ENCODE data around the gene EPB42.
A peak's percentile ranks its signal among the peaks of the same experiment; 100 is the strongest.

The EPB42 gene

DNA sequence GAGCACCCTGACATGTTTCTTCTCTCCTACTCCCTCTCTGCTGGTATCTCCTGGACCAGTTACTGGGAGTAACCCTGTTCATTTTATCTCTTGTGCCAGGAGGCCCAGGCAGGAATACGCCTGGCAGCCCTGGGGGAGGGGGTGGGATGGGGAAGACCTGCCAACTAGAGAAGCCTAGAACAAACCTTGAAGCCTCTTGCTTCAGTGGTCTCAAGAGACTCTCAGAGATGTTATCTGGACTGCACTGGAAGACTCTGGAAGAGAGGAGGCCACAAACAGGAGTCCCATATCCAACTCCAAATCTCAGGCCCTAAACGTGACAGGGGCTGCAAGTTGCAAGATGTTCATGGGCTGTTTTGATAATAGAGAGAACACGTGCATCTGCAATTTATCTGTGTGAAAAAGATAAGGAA is at the start of gene EPB42:
Gene EPB42 (minus strand): TSS at position 28 of the 413 bp plus-strand sequence. CDS start 193 bp downstream, outside the sequence.
- Mint-ChIP-seq H3K4me1 (ENCODE audit: low read depth) (no peaks in the 10 kb centered on the region), H3K27ac (no peak within 1 kb of the TSS), H3K36me3 (ENCODE audit: low read depth) (no peaks in the 10 kb centered on the region), H3K27me3 (peaks cover 7% of the 10 kb centered on the region), H3K4me3 (no peak within 1 kb of the TSS), H3K9me3 (peaks cover 8% of the 10 kb centered on the region)
- intact Hi-C loops (cut with micrococcal nuclease): no loop called here

DNA sequence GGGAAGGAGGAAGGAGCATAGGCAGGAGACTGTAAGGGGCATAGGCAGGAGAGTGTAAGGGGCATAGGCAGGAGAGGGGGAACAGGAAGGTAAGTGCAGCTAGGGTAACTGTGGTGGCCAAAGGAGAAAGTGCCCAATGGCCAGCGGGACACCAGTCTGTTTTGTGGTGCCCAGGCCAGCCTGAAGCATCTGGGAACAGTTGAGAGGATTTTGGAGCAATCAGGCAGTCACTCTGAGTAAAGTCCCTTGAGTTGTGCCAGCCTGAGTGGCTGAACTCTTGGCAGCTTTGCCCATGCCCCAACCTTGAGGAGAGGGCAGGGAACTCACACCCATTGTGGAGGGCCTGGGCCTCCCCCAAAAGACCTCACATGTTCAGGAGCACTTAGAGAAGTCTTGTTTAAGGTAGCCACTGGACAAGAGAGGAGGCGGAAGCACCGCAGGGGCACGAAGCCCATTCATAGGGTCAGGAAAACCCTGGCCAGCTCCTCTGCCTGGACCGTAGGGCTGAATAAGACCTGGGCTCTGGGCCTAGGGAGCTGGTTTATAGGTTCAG is 49.4 kb upstream of the EPB42 start:
- no peak overlapping the region for H3K4me3 Mint-ChIP-seq
- no peaks in the 10 kb centered on the region for H3K9me3 Mint-ChIP-seq
- intact Hi-C loops (cut with micrococcal nuclease): no loop called here
- H3K4me1 Mint-ChIP-seq (ENCODE audit: low read depth): peaks cover 12% of the 10 kb centered on the region
- H3K36me3 Mint-ChIP-seq (ENCODE audit: low read depth): no peaks in the 10 kb centered on the region
- peaks cover 28% of the 10 kb centered on the region for H3K27me3 Mint-ChIP-seq
- H3K27ac Mint-ChIP-seq: no peak overlapping the region

DNA sequence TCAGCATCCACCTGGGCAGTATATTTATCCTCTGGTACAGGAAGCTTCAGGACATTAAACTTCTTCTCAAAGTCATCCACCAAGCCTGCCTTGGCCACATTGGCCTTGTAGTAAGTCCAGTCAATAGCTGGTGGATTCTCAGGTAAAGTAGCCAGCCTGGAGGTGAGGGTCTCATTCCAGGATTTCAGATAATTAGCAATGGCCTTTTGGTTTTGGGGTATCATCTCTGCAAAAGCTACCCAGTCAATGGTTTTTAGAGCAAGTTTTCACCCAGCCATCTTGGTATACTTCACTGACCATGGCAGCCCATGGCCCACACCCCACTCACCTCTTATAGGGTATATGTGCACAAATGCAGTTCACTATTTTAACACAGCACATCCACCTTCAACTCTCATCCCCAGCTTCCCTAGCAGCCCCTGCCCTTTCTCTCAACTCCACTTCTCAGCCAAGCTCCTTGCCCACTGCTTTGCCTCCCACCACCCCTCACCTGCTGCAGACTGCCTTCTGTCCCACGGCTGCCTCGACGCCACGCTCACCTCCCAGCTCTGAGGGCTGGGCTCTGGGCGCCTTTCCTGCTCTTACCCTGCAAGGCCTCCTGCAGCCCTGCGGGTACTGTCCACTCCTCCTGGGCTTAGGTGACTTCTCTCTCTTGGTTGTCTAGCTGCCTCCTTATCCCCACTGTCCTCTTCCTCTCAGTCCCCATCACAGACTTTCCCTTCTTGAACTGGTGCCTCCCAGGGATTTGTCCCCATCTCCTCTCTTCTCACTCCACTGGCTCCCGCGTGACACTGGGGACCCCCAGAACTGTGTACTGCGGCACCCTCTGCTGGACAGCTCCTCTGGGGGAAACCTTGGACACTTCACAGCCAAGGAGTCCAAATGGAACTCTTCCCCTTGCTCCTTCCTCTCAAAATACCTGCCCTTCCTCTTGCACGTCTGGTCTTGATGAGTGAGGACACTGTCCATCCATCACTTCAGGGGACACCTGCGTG is 47.6 kb upstream of the EPB42 start:
- Mint-ChIP-seq H3K4me1 (ENCODE audit: low read depth) (peaks cover 12% of the 10 kb centered on the region), H3K9me3 (no peaks in the 10 kb centered on the region), H3K27ac (no peak overlapping the region), H3K27me3 (peaks cover 29% of the 10 kb centered on the region), H3K36me3 (ENCODE audit: low read depth) (no peaks in the 10 kb centered on the region), H3K4me3 (no peak overlapping the region)
- intact Hi-C loops (cut with micrococcal nuclease): loop anchor here (5.0 kb wide), 1 partner anchor 41 kb away; no protein-coding TSS in a partner anchor

DNA sequence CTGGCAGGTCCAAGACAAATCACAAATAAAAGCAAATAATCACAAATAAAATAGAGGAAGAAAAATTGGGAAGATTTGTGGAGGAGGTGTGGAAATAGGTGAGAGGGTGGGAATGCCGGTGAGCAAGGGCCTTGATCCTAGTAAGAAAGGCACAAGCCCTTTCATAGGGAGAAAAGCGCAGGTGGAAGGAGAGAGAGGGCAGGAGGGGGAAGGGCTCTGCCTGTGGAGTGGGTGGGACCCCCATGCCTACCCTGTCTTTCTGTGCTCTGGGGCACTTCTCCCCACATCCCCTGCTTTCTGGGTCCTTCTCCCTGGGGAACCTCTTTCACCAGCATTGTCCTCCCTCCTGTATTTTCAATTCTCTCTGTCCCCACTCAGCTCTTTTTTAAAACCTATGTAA is 46.6 kb upstream of the EPB42 start:
- H3K4me1 Mint-ChIP-seq (ENCODE audit: low read depth): peaks cover 12% of the 10 kb centered on the region
- H3K36me3 Mint-ChIP-seq (ENCODE audit: low read depth): no peaks in the 10 kb centered on the region
- no peaks in the 10 kb centered on the region for H3K9me3 Mint-ChIP-seq
- H3K27me3 Mint-ChIP-seq: peaks cover 31% of the 10 kb centered on the region
- intact Hi-C loops (cut with micrococcal nuclease): loop anchor here (5.0 kb wide), 1 partner anchor 40 kb away; no protein-coding TSS in a partner anchor
- H3K4me3 Mint-ChIP-seq: no peak overlapping the region
- H3K27ac Mint-ChIP-seq: no peak overlapping the region

DNA sequence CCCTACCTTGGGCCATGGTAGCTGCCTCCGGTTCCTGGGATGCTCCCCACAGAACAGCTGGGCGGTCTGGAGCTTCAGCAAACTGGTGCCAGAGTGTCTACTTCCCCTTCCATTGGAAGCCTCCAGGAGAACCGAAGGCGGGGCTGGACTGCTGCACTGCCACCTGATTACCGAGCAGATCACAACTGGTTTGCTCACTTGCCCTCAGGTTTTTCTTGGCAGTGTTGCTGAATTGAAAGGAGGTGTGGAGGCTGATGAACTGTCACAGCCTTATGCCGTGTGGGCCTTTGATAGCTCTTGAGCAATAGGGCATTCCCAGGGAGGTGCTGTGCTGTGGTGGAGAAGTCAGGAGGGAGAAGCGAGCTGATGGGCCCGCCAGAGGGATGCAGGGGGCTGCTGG is 46.0 kb upstream of the EPB42 start, which contains the start of gene TGM5:
Gene TGM5 (minus strand): TSS at position 95 of the 400 bp plus-strand sequence. CDS start 79 bp downstream, at position 16.
- Mint-ChIP-seq H3K4me1 (ENCODE audit: low read depth) (peaks cover 12% of the 10 kb centered on the region), H3K27ac (no peak within 1 kb of the TSS), H3K4me3 (no peak within 1 kb of the TSS), H3K36me3 (ENCODE audit: low read depth) (no peaks in the 10 kb centered on the region), H3K27me3 (peaks cover 33% of the 10 kb centered on the region), H3K9me3 (no peaks in the 10 kb centered on the region)
- intact Hi-C loops (cut with micrococcal nuclease): loop anchor here (5.0 kb wide), 1 partner anchor 40 kb away; no protein-coding TSS in a partner anchor

DNA sequence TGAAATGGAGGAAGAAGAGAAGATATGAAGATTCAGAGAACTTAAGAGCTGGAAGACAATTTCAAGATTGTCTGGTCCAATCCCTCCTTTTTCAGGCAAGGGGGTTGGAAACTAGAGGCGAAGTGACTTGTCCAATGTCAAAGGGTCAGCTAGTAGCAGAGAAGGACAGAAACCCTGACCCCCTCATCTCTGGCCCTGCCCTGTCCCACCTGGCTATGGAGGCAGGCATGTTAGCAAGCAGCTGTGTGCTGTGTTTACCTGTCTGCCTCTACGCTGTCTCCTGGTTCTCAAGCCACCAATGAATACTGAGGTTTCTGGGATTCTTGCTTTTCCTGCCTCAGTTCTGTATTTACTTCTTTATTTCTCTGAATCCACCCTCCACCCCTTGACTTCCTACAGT is 45.6 kb upstream of the EPB42 start:
- H3K36me3 Mint-ChIP-seq (ENCODE audit: low read depth): no peaks in the 10 kb centered on the region
- intact Hi-C loops (cut with micrococcal nuclease): loop anchor here (5.0 kb wide), 1 partner anchor 39 kb away; no protein-coding TSS in a partner anchor
- H3K4me1 Mint-ChIP-seq (ENCODE audit: low read depth): peaks cover 12% of the 10 kb centered on the region
- H3K27ac Mint-ChIP-seq: no peak overlapping the region
- peaks cover 36% of the 10 kb centered on the region for H3K27me3 Mint-ChIP-seq
- no peaks in the 10 kb centered on the region for H3K9me3 Mint-ChIP-seq
- no peak overlapping the region for H3K4me3 Mint-ChIP-seq

DNA sequence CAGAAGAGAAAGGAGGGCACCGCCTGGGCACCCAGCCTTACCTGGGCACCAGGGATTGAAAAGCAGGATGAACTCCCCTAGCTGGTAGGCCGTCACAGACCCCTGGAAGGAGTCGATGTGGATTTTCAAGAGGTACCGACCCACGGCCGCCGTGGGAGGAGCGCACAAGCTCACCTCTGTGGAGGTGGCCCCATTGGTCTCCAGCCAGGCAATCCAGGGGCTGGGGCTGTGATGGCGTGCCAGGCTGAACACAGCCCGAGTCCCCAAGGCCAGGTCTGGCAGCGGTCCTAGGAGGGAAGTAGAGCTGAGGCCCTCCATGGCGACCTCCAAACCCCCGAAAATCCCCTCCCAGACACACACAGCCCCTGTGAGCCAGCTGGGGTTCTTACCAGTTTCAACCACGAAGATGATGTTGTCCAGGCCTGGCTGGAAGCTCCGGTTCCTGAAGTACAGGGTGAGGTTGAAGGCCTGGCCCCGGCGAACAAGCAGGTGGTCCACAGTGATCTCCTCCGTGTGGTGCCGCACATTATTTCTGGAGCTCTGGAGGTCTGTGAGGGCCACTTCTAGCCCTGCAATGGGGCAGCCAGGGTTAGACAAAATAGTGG is 39.3 kb upstream of the EPB42 start:
- no peak overlapping the region for H3K27ac Mint-ChIP-seq
- peaks cover 20% of the 10 kb centered on the region for H3K27me3 Mint-ChIP-seq
- no peak overlapping the region for H3K4me3 Mint-ChIP-seq
- H3K4me1 Mint-ChIP-seq (ENCODE audit: low read depth): no peaks in the 10 kb centered on the region
- no peaks in the 10 kb centered on the region for H3K36me3 Mint-ChIP-seq (ENCODE audit: low read depth)
- no peaks in the 10 kb centered on the region for H3K9me3 Mint-ChIP-seq
- intact Hi-C loops (cut with micrococcal nuclease): no loop called here

DNA sequence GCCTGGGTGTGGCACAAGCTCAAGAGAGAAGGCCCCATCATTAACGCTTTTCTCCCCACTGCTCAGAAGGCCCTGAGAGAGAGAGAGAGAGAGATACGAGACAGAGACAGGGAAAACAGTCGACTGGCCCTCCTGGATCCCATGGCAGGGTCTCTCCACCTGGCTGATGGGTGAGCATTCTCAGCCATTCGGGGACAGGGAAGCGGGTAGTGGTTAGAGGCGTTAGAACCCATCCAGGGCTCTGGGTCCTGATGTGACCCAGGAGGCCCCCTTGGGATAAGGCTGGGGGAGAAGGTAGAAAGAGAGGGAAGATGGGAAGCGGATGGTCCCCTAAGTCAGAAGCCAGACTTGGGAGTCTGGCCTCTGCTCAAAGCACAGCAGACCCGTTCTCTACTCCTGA is 38.0 kb upstream of the EPB42 start:
- Mint-ChIP-seq H3K4me3 (no peak overlapping the region), H3K9me3 (no peaks in the 10 kb centered on the region), H3K36me3 (ENCODE audit: low read depth) (no peaks in the 10 kb centered on the region), H3K27me3 (peaks cover 33% of the 10 kb centered on the region), H3K4me1 (ENCODE audit: low read depth) (peaks cover 3% of the 10 kb centered on the region), H3K27ac (no peak overlapping the region)
- intact Hi-C loops (cut with micrococcal nuclease): no loop called here

DNA sequence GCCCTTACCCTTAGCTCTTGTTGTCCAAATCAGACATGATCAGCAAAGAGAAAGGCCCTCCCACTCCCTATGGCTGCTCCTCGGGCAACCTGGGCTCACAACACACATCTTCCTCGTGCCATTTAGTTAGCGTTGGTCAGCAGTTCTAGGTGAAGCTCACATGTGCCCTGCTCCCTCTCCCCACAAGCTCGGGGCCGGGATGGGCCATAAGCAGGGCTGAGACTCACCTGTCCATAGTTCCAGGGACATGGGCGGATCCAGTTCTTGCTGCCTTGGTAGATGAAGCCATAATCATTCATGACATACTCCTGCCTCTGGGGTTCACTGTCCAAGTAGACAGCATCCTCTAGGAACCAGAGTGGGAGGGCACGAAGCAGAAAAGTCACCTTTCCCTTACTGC is 35.5 kb upstream of the EPB42 start:
- intact Hi-C loops (cut with micrococcal nuclease): no loop called here
- no peak overlapping the region for H3K27ac Mint-ChIP-seq
- H3K9me3 Mint-ChIP-seq: no peaks in the 10 kb centered on the region
- peaks cover 36% of the 10 kb centered on the region for H3K27me3 Mint-ChIP-seq
- no peak overlapping the region for H3K4me3 Mint-ChIP-seq
- no peaks in the 10 kb centered on the region for H3K36me3 Mint-ChIP-seq (ENCODE audit: low read depth)
- peaks cover 23% of the 10 kb centered on the region for H3K4me1 Mint-ChIP-seq (ENCODE audit: low read depth)

DNA sequence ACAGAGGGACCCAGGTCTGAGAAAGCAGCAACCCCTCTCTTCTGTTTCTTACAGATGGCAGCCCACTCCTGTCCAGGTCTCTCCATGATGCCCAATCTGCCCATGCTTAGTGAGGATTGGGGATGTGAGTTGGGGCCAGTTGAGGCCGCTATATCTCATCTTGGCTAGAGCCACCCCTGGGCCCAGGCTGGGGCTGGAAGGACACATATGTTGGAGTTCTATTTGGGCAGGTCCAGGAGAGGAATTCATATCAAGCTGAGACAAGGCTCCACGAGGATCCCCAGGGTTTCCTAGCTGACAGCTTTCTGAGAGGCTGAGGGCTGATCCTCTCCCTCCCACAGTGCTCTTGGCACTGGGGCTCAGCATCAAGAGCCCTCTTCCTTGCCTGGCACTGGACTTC is 34.6 kb upstream of the EPB42 start:
- H3K27ac Mint-ChIP-seq: no peak overlapping the region
- H3K4me1 Mint-ChIP-seq (ENCODE audit: low read depth): peaks cover 30% of the 10 kb centered on the region
- no peak overlapping the region for H3K4me3 Mint-ChIP-seq
- intact Hi-C loops (cut with micrococcal nuclease): no loop called here
- peaks cover 36% of the 10 kb centered on the region for H3K27me3 Mint-ChIP-seq
- no peaks in the 10 kb centered on the region for H3K36me3 Mint-ChIP-seq (ENCODE audit: low read depth)
- no peaks in the 10 kb centered on the region for H3K9me3 Mint-ChIP-seq

DNA sequence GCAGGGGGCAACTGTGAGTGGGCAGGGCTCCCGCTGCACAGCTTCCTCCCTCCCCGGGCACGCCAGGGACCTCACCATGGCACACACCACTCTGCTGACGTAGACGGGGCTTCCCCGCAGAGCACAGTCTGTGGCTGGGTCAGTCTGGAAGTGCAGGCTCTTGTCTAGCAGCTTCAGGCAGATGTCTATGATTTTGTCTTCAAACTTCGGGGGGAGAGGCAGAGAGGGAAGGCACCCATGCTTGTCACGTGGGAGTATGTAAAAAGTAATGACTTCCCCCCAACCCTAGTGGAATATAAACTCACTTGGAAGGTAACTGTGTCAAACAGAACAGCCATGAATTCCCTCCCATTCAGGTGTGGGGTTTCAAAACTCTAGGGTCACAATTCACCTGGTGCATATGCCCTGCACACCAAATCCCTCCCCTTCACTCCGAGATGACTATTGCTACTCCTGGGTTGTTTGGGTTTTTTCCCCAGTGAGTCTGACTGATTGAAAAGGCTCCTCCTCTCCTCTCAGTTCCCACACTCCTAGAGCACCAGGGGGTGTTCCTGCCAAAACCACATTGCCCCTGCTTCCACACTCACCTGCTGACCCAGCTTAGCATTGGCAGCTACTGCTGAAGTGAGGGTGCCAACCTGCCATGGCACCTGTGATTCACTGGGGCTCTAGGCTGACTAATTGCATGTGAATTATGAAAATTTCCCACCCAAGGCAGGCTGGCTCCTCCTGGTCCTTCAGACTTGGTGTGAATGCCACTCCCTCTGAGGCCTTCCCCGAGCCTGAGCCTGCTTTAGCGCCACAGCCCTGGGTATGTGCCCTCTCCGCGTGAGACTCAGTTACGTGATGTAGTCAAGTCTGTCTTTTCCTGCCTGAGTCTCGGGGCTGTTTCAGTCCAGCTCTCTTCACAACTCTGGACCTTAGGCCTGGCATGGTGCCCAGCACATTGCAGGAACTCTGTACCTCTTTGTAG is 32.9 kb upstream of the EPB42 start:
- Mint-ChIP-seq H3K27me3 (peaks cover 34% of the 10 kb centered on the region), H3K4me3 (no peak overlapping the region), H3K27ac (peak overlapping the region; percentile 49), H3K4me1 (ENCODE audit: low read depth) (peaks cover 46% of the 10 kb centered on the region), H3K9me3 (no peaks in the 10 kb centered on the region), H3K36me3 (ENCODE audit: low read depth) (no peaks in the 10 kb centered on the region)
- intact Hi-C loops (cut with micrococcal nuclease): no loop called here

DNA sequence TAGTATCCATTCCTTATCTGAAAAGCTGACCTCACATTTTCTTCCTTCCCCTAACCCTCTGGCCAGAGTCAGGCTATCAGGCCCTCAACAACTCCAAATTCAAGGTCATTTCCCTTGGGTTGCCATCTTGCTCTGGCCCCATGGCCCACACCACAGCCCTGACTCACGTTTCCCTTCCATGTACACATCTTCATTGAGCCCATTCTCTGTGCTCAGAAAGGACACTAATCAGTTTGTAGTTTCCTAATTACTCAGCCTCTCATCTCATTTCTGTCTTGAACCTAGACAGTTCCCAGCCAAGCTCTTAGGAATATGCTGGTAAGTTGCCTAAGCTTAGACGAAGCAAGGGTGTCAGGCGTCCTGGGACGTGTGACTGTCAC is 31.0 kb upstream of the EPB42 start:
- Mint-ChIP-seq H3K4me1 (ENCODE audit: low read depth) (peaks cover 50% of the 10 kb centered on the region), H3K36me3 (ENCODE audit: low read depth) (no peaks in the 10 kb centered on the region), H3K27ac (peak overlapping the region; percentile 4), H3K9me3 (no peaks in the 10 kb centered on the region), H3K4me3 (no peak overlapping the region), H3K27me3 (peaks cover 36% of the 10 kb centered on the region)
- intact Hi-C loops (cut with micrococcal nuclease): no loop called here

DNA sequence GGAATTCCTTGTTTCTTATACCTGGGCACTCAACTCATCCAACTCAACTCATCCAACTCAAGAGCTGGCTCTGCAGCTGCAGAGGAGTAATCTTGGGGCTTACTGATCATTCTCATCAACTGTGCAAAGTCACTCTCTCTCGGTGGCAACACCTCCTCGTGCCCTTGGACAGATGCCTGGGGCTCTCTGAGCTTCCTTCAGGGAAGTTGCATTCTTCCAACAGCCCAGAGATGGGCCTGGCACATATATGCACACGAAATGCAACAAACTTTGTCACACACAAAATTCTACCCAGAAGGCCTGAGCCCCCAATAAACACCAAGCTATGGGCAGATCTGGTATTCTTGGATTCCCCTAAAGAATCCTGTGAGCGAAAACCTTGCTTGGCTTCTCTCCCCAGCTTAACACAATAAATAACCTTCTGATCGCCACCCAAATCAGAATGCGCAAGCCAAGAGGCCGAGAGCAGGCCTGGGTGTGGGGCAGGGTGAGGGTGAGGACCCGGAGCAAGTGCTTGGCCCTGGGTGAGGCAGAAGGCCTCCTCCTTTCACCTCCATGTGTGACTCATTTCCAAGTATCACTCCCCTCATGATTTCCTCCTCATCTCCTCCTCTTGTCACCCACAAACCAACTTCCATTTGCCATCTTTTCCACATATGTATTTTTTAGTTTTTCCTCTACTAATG is 30.5 kb upstream of the EPB42 start:
- Mint-ChIP-seq H3K4me3 (no peak overlapping the region), H3K27ac (peak overlapping the region; percentile 4), H3K27me3 (peaks cover 38% of the 10 kb centered on the region), H3K36me3 (ENCODE audit: low read depth) (no peaks in the 10 kb centered on the region), H3K9me3 (no peaks in the 10 kb centered on the region), H3K4me1 (ENCODE audit: low read depth) (peaks cover 54% of the 10 kb centered on the region)
- intact Hi-C loops (cut with micrococcal nuclease): no loop called here

All from dendritic cell treated with granulocyte-macrophage colony-stimulating factor and Interleukin-4, amounts not matched to agents 40 ng/mL and 50 ng/mL, for 4 days (primary cell).